Right renal pelvis (tissue), 4 donors: ENCODE data around the gene SLC37A1. TPM values are rescaled to one million over a fixed set of nuclear protein-coding genes. Genes with fewer than 3 reads are reported as not detected.

Experiments used
- DNase-seq, 4 donors: peaks; one replicate each; pipeline ENCODE4 v3.0.0-alpha.2; 2013; ENCODE audit warnings: low read depth in 4 of 4, low spot score in 3 of 4, missing footprints in 1 of 4
- polyA plus RNA-seq, 4 donors: library from polyadenylated mRNA; unstranded; fragments of 120-200 nt; gene quantifications; one replicate each; pipeline ENCODE4 v1.2.1, GENCODE V29; 2013; ENCODE audit not compliant: insufficient read length in 4 of 4

SLC37A1 gene
- polyA plus RNA-seq, 4 donors: 7.8 to 10.5 (median 9.1) TPM

- DNase-seq: no peak
Measured at GRCh38 chr21:42570362-42570761, 56.7 kb downstream of the SLC37A1 start.

GRCh38 chr21:42570841-42571387 is 57.3 kb downstream of the SLC37A1 start:
- peak; percentile 66 to 81 (median 72) for DNase-seq

- no peak for DNase-seq
Measured at GRCh38 chr21:42571391-42572150, 57.9 kb downstream of the SLC37A1 start.

- no peak for DNase-seq
Measured at GRCh38 chr21:42572906-42573495, 59.3 kb downstream of the SLC37A1 start.

- no peak for DNase-seq
Measured at GRCh38 chr21:42574234-42575027, 60.8 kb downstream of the SLC37A1 start.

GRCh38 chr21:42575111-42575510 is 61.5 kb downstream of the SLC37A1 start:
- no peak for DNase-seq

GRCh38 chr21:42576639-42577038 is 63.0 kb downstream of the SLC37A1 start:
- DNase-seq: no peak

GRCh38 chr21:42578034-42578433 is 64.4 kb downstream of the SLC37A1 start:
- DNase-seq: no peak

- no peak for DNase-seq
Measured at GRCh38 chr21:42578761-42579415, 65.2 kb downstream of the SLC37A1 start.

GRCh38 chr21:42579456-42580075 is 65.9 kb downstream of the SLC37A1 start:
- DNase-seq: no peak

- no peak for DNase-seq
Measured at GRCh38 chr21:42580076-42580792, 66.6 kb downstream of the SLC37A1 start.

GRCh38 chr21:42580793-42581321 is 67.2 kb downstream of the SLC37A1 start:
- no peak for DNase-seq

- DNase-seq: no peak
Measured at GRCh38 chr21:42581336-42581992, 67.8 kb downstream of the SLC37A1 start.

GRCh38 chr21:42581993-42582786 is 68.5 kb downstream of the SLC37A1 start:
- no peak for DNase-seq

GRCh38 chr21:42582787-42583476 is 69.3 kb downstream of the SLC37A1 start:
- DNase-seq: no peak

GRCh38 chr21:42583477-42584295 is 70.0 kb downstream of the SLC37A1 start:
- DNase-seq: no peak

GRCh38 chr21:42584296-42584641 is 70.6 kb downstream of the SLC37A1 start:
- no peak for DNase-seq
